Thymus (tissue), 11 donors: ENCODE data around the gene WASF1. TPM values are rescaled to one million over a fixed set of nuclear protein-coding genes. Genes with fewer than 3 reads are reported as not detected.

ENCODE experiments used
- DNase-seq, 9 donors: peaks; one replicate each; pipeline ENCODE4 v3.0.0-alpha.2; 2013; ENCODE audit warnings: low spot score in 9 of 9, low read depth in 6 of 9, missing footprints in 1 of 9
- H3K27ac ChIP-seq, 2 donors: one replicate each; pipeline ENCODE4 v1.5.1; 2013; ENCODE audit warnings: control low read depth in 1 of 2, low read depth in 1 of 2, low read length in 1 of 2, mild to moderate bottlenecking in 1 of 2, moderate library complexity in 1 of 2
- H3K27me3 ChIP-seq, 2 donors: one replicate each; pipeline ENCODE4 v1.5.1; 2013; ENCODE audit warnings: low read length in 1 of 2; ENCODE audit not compliant: control insufficient read depth in 2 of 2, insufficient read depth in 1 of 2
- H3K36me3 ChIP-seq, 2 donors: one replicate each; pipeline ENCODE4 v1.5.1; 2013; ENCODE audit warnings: low read length in 1 of 2, mild to moderate bottlenecking in 1 of 2, moderate library complexity in 1 of 2; ENCODE audit not compliant: control insufficient read depth in 2 of 2, insufficient read depth in 2 of 2
- H3K4me1 ChIP-seq, 2 donors: one replicate each; pipeline ENCODE4 v1.5.1; 2013; ENCODE audit warnings: low read length in 2 of 2; ENCODE audit not compliant: control insufficient read depth in 2 of 2, insufficient read depth in 2 of 2
- H3K4me3 ChIP-seq, 2 donors: one replicate each; pipeline ENCODE4 v1.5.1; 2013; ENCODE audit warnings: low read length in 2 of 2, control low read depth in 1 of 2, mild to moderate bottlenecking in 1 of 2
- H3K9me3 ChIP-seq, 2 donors: one replicate each; pipeline ENCODE4 v1.5.1; 2013; ENCODE audit warnings: low read length in 1 of 2, mild to moderate bottlenecking in 1 of 2; ENCODE audit not compliant: control insufficient read depth in 2 of 2, insufficient read depth in 1 of 2
- WGBS: extraction: QIAGEN DNeasy Blood & Tissue Kit; methylation state at CpG from one replicate; pipeline ENCODE4 v1.1.7; 2013; 5-methylcytosine and 5-hydroxymethylcytosine counted together
- polyA plus RNA-seq: library from polyadenylated mRNA; stranded (reverse); fragments of 200-250 nt; gene quantifications from one replicate; pipeline ENCODE4 v1.2.3, GENCODE V29; 2013
- total RNA-seq: library from RNA; stranded (reverse); fragments of 120-200 nt; gene quantifications from one replicate; pipeline ENCODE4 v1.2.4, GENCODE V29; 2013
- donor health status: healthy.

The WASF1 gene
- total and polyA plus RNA-seq, 2 donors: 2.1 to 12.1 TPM

- Histone ChIP-seq H3K27ac (no peak overlapping the region), H3K4me3 (peak overlapping the region; percentile 88 to 90), H3K36me3 (no peaks in the 10 kb centered on the region), H3K9me3 (no peaks in the 10 kb centered on the region), H3K27me3 (no peaks in the 10 kb centered on the region), H3K4me1 (peaks cover 16 to 19% of the 10 kb centered on the region in 2 donors)
- peak in 2 of 9 donors; percentile 3 to 23 for DNase-seq
- WGBS: 39% methylated on average over 6 of the region's 6 CpGs
Measured at GRCh38 chr6:110181131-110182030, 1.9 kb upstream of the WASF1 start.

GRCh38 chr6:110180228-110181008 lies 948 bp upstream of the WASF1 start, which contains the start of gene CDC40:
Gene CDC40 (plus strand): TSS chr6:110180427. CDS start chr6:110180445, 18 bp downstream.
- Histone ChIP-seq H3K4me1 (peaks cover 16% of the 10 kb centered on the region in 2 donors), H3K9me3 (no peaks in the 10 kb centered on the region), H3K4me3 (peak within 1 kb of the TSS; percentile 88 to 90), H3K27ac (peak within 1 kb of the TSS; percentile 82 to 83), H3K36me3 (no peaks in the 10 kb centered on the region), H3K27me3 (no peaks in the 10 kb centered on the region)
- under 1% methylated on average over 28 of the region's 28 CpGs for WGBS
- DNase-seq: peak in 2 of 9 donors; percentile 2 to 66

- WGBS: under 1% methylated on average over 66 of the region's 66 CpGs
- peak overlapping the region; percentile 48 to 72 for H3K27ac ChIP-seq
- H3K36me3 ChIP-seq: no peaks in the 10 kb centered on the region
- H3K27me3 ChIP-seq: no peaks in the 10 kb centered on the region
- peak in 8 of 9 donors; percentile 25 to 74 (median 46) for DNase-seq
- H3K9me3 ChIP-seq: no peaks in the 10 kb centered on the region
- peak overlapping the region; percentile 88 to 90 for H3K4me3 ChIP-seq
- H3K4me1 ChIP-seq: peaks cover 16% of the 10 kb centered on the region in 2 donors
Measured at GRCh38 chr6:110178626-110179405, 654 bp downstream of the WASF1 start.

GRCh38 chr6:110173506-110174132 lies 5.9 kb downstream of the WASF1 start:
- Histone ChIP-seq H3K27ac (no peak overlapping the region), H3K4me1 (no peaks in the 10 kb centered on the region), H3K27me3 (no peaks in the 10 kb centered on the region), H3K9me3 (no peaks in the 10 kb centered on the region), H3K4me3 (no peak overlapping the region), H3K36me3 (no peaks in the 10 kb centered on the region)
- DNase-seq: peak in 1 of 9 donors; percentile 13
- 98% methylated on average over 4 of the region's 4 CpGs for WGBS

GRCh38 chr6:110170081-110170480 lies 9.4 kb downstream of the WASF1 start:
- H3K36me3 ChIP-seq: no peaks in the 10 kb centered on the region
- H3K9me3 ChIP-seq: no peaks in the 10 kb centered on the region
- DNase-seq: no peak
- no peak overlapping the region for H3K4me3 ChIP-seq
- no peak overlapping the region for H3K27ac ChIP-seq
- 97% methylated on average over 2 of the region's 2 CpGs for WGBS
- no peaks in the 10 kb centered on the region for H3K4me1 ChIP-seq
- no peaks in the 10 kb centered on the region for H3K27me3 ChIP-seq

- Histone ChIP-seq H3K4me3 (no peak overlapping the region), H3K27ac (no peak overlapping the region), H3K9me3 (no peaks in the 10 kb centered on the region), H3K27me3 (no peaks in the 10 kb centered on the region), H3K4me1 (no peaks in the 10 kb centered on the region), H3K36me3 (no peaks in the 10 kb centered on the region)
- no peak for DNase-seq
- WGBS: 100% methylated on average over 1 of the region's 1 CpG
Measured at GRCh38 chr6:110158479-110158878, 21.0 kb downstream of the WASF1 start.

- no peak for DNase-seq
- 54% methylated on average over 3 of the region's 3 CpGs for WGBS
- Histone ChIP-seq H3K27me3 (no peaks in the 10 kb centered on the region), H3K36me3 (no peaks in the 10 kb centered on the region), H3K4me3 (no peak overlapping the region), H3K4me1 (no peaks in the 10 kb centered on the region), H3K27ac (no peak overlapping the region), H3K9me3 (no peaks in the 10 kb centered on the region)
Measured at GRCh38 chr6:110147870-110148269, 31.6 kb downstream of the WASF1 start.

GRCh38 chr6:110140650-110141049 lies 38.8 kb downstream of the WASF1 start:
- no peaks in the 10 kb centered on the region for H3K27me3 ChIP-seq
- WGBS: 95% methylated on average over 2 of the region's 2 CpGs

More at GRCh38 chr6:110140650-110141049, 38.8 kb downstream of the WASF1 start:
- H3K4me3 ChIP-seq: no peak overlapping the region
- peaks cover 0 to 17% of the 10 kb centered on the region in 2 donors for H3K9me3 ChIP-seq
- H3K27ac ChIP-seq: no peak overlapping the region
- no peaks in the 10 kb centered on the region for H3K4me1 ChIP-seq
- DNase-seq: no peak
- H3K36me3 ChIP-seq: no peaks in the 10 kb centered on the region
